Effector CD8-positive, alpha-beta T cell (primary cell): ENCODE results near the gene ANGPTL4.

Experiments used
- DNase-seq: peaks from one replicate; lab custom pipeline; 2025; lab: John Stamatoyannopoulos, UW

ANGPTL4 gene

GRCh38 chr19:8413629-8413995 is 49.7 kb downstream of the ANGPTL4 start:
- no peak for DNase-seq

- DNase-seq: no peak
Measured at GRCh38 chr19:8416796-8417195, 52.8 kb downstream of the ANGPTL4 start.

DNA sequence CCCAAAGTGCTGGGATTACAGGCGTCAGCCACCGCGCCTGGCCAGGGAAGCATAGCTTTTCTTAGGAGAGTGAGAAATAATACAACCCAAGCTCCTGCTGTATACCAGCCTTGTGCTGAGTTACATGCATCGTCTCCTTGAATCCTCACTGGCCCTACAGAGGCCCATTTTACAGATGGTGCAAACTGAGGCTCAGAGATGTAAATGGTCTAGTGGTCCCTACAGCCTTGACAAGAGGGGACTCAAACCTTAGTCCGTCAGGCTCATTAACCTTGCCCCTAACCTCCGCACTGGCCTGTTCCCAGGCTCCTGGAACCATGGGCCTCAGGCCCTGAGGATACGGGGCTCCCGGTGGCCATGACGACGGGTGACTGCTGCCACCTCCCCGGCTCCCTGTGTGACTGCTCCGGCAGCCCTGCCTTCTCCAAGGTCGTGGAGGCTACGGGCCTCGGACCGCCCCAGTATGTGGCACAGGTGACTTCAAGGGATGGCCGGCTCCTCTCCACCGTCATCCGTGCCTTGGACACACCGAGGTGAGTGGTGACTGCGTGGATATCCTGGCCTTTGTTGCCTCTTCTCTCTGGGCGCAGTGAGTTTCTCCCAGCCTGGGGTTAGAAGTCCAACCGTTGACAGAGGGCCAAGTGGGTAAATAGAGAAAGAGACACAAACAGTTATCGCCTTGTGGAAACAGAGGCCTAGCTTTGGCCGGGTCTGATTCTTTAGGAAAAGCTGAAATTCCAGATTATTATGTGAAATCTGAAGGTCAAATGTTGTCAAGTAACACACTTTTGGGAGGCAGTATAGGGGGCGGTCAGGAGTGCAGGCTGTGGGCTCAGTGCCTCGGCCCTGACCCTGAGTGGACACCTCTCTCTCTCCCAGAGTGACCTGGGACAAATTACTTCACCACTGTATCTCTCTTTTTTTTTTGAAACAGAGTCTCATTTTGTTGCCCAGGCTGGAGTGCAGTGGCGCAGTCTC is 57.8 kb downstream of the ANGPTL4 start:
- DNase-seq: no peak

DNA sequence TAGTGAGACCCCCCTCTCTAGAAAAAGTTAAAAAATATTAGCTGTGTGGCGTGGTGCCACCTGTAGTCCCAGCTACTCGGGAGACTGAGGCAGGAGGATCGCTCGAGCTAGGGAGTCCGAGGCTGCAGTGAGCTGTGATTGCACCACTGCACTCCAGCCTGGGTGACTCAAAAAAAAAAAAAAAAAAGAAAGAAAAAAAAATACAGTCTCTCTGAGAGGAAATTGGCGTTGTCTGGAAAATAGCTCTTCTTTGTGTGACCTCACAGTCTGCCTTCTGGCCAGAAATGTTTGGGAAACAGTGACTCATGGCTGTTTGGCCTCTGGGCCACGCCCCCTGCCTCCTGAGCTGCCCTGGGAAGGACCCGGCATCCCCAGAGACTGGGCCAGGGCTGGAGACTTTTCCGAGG is 59.9 kb downstream of the ANGPTL4 start:
- DNase-seq: no peak
